TTC549 (cell line): ENCODE data around the gene VAMP5.
"Not testable (repeated sequence)": the region's sequence is repeated elsewhere in the genome, so short reads cannot be mapped to it uniquely, and the experiment has no call there.

Source experiments
- FAIRE-seq: peaks from 2 replicates; lab custom pipeline; 2012; peaks lifted over from hg19 to GRCh38; lab: Jason Lieb, UNC

VAMP5 gene

GRCh38 chr2:85584354-85584856 is at the start of gene VAMP5:
VAMP5 (plus strand) TSS chr2:85584431; CDS start chr2:85584491, 60 bp downstream.
- FAIRE-seq = no peak

GRCh38 chr2:85534881-85535280 is 49.4 kb upstream of the VAMP5 start:
- no peak for FAIRE-seq

GRCh38 chr2:85536479-85536878 is 47.8 kb upstream of the VAMP5 start:
- no peak for FAIRE-seq

GRCh38 chr2:85537600-85538506 is 46.4 kb upstream of the VAMP5 start:
- FAIRE-seq = no peak

- FAIRE-seq = no peak
Measured at GRCh38 chr2:85538507-85539360, 45.5 kb upstream of the VAMP5 start, which contains the start of gene MAT2A. MAT2A (plus strand) TSS chr2:85539168; CDS start chr2:85539288, 120 bp downstream.

GRCh38 chr2:85539361-85540132 is 44.7 kb upstream of the VAMP5 start:
- FAIRE-seq = no peak

- FAIRE-seq = no peak
Measured at GRCh38 chr2:85540133-85540648, 44.0 kb upstream of the VAMP5 start.

- FAIRE-seq = no peak
Measured at GRCh38 chr2:85541262-85541661, 43.0 kb upstream of the VAMP5 start.

- FAIRE-seq = no peak
Measured at GRCh38 chr2:85541753-85542457, 42.3 kb upstream of the VAMP5 start.

GRCh38 chr2:85542777-85543176 is 41.5 kb upstream of the VAMP5 start:
- FAIRE-seq = no peak

- not testable (repeated sequence) for FAIRE-seq
Measured at GRCh38 chr2:85544254-85544691, 40.0 kb upstream of the VAMP5 start.

GRCh38 chr2:85544915-85545779 is 39.1 kb upstream of the VAMP5 start:
- not testable (repeated sequence) for FAIRE-seq

GRCh38 chr2:85545780-85546240 is 38.4 kb upstream of the VAMP5 start:
- no peak for FAIRE-seq

GRCh38 chr2:85547089-85547858 is 37.0 kb upstream of the VAMP5 start:
- FAIRE-seq = no peak

GRCh38 chr2:85547859-85548607 is 36.2 kb upstream of the VAMP5 start:
- FAIRE-seq = no peak

- FAIRE-seq = no peak
Measured at GRCh38 chr2:85548608-85548900, 35.7 kb upstream of the VAMP5 start.

GRCh38 chr2:85549095-85549494 is 35.1 kb upstream of the VAMP5 start:
- no peak for FAIRE-seq

GRCh38 chr2:85549826-85550225 is 34.4 kb upstream of the VAMP5 start:
- no peak for FAIRE-seq

- no peak for FAIRE-seq
Measured at GRCh38 chr2:85550486-85550885, 33.7 kb upstream of the VAMP5 start.
